ENCODE results near the gene TLR4. TPM values are rescaled to one million over a fixed set of nuclear protein-coding genes. Genes with fewer than 3 reads are reported as not detected.

TLR4 gene
- total RNA-seq, 4 donors from 2014 or later, result 14.0 to 33.1 (median 21.9) TPM

GRCh38 chr9:117734082-117734481 lies 29.9 kb downstream of the TLR4 start:
- no peak overlapping the region for H3K27ac ChIP-seq
- H3K36me3 ChIP-seq, result no peaks in the 10 kb centered on the region
- no peak overlapping the region for H3K4me3 ChIP-seq
- no peaks in the 10 kb centered on the region for H3K9me3 ChIP-seq
- no peak for DNase-seq (ENCODE audit: low spot score in 2 of 2)
- TF ChIP-seq POLR2A (IDR thresholded peaks at IDR 0.05) (no peak), EP300 (IDR thresholded peaks at IDR 0.05) (no peak), CTCF (IDR thresholded peaks at IDR 0.05) (no peak)
- H3K4me1 ChIP-seq, result peaks cover 0 to 10% (median 0%) of the 10 kb centered on the region in 4 donors
- no peaks in the 10 kb centered on the region for H3K27me3 ChIP-seq
- WGBS, 2 donors, result 90 to 94% methylated on average over 3 of the region's 3 CpGs

- Histone ChIP-seq H3K9me3 (no peaks in the 10 kb centered on the region), H3K36me3 (no peaks in the 10 kb centered on the region), H3K27me3 (no peaks in the 10 kb centered on the region), H3K4me1 (peaks cover 0 to 10% (median 0%) of the 10 kb centered on the region in 4 donors), H3K27ac (no peak overlapping the region), H3K4me3 (no peak overlapping the region)
- TF ChIP-seq EP300 (IDR thresholded peaks at IDR 0.05) (no peak), CTCF (IDR thresholded peaks at IDR 0.05) (no peak), POLR2A (IDR thresholded peaks at IDR 0.05) (no peak)
- 63 to 67% methylated on average over 2 of the region's 2 CpGs for WGBS, 2 donors
- no peak for DNase-seq (ENCODE audit: low spot score in 2 of 2)
Measured at GRCh38 chr9:117734523-117735314, 30.5 kb downstream of the TLR4 start.

GRCh38 chr9:117737721-117738226 lies 33.6 kb downstream of the TLR4 start:
- Histone ChIP-seq H3K36me3 (no peaks in the 10 kb centered on the region), H3K4me3 (no peak overlapping the region), H3K27me3 (no peaks in the 10 kb centered on the region), H3K9me3 (no peaks in the 10 kb centered on the region), H3K4me1 (peaks cover 0 to 6% (median 0%) of the 10 kb centered on the region in 4 donors), H3K27ac (no peak overlapping the region)
- 58 to 71% methylated on average over 7 of the region's 7 CpGs for whole genome bisulfite sequencing, 2 donors
- TF ChIP-seq POLR2A (IDR thresholded peaks at IDR 0.05) (no peak), CTCF (IDR thresholded peaks at IDR 0.05) (no peak), EP300 (IDR thresholded peaks at IDR 0.05) (no peak)
- DNase-seq (ENCODE audit: low spot score in 2 of 2), result no peak

GRCh38 chr9:117739206-117739605 lies 35.0 kb downstream of the TLR4 start:
- no peak for DNase-seq (ENCODE audit: low spot score in 2 of 2)
- 84 to 87% methylated on average over 10 of the region's 10 CpGs for WGBS, 2 donors
- H3K27me3 ChIP-seq, result no peaks in the 10 kb centered on the region
- no peak overlapping the region for H3K4me3 ChIP-seq
- H3K27ac ChIP-seq, result no peak overlapping the region
- TF ChIP-seq CTCF (IDR thresholded peaks at IDR 0.05) (no peak), POLR2A (IDR thresholded peaks at IDR 0.05) (no peak), EP300 (IDR thresholded peaks at IDR 0.05) (no peak)
- no peaks in the 10 kb centered on the region for H3K9me3 ChIP-seq
- no peaks in the 10 kb centered on the region for H3K36me3 ChIP-seq
- H3K4me1 ChIP-seq, result no peaks in the 10 kb centered on the region

GRCh38 chr9:117739624-117740347 lies 35.6 kb downstream of the TLR4 start:
- TF ChIP-seq POLR2A (IDR thresholded peaks at IDR 0.05) (no peak), CTCF (IDR thresholded peaks at IDR 0.05) (no peak), EP300 (IDR thresholded peaks at IDR 0.05) (no peak)
- Histone ChIP-seq H3K4me1 (peaks cover 0 to 3% (median 0%) of the 10 kb centered on the region in 4 donors), H3K4me3 (no peak overlapping the region), H3K27me3 (no peaks in the 10 kb centered on the region), H3K9me3 (no peaks in the 10 kb centered on the region), H3K27ac (no peak overlapping the region), H3K36me3 (no peaks in the 10 kb centered on the region)
- 78 to 80% methylated on average over 11 of the region's 11 CpGs for WGBS, 2 donors
- no peak for DNase-seq (ENCODE audit: low spot score in 2 of 2)

Measured in tibial nerve (tissue), 4 donors.